ENCODE results near the gene BTBD16.

DNA sequence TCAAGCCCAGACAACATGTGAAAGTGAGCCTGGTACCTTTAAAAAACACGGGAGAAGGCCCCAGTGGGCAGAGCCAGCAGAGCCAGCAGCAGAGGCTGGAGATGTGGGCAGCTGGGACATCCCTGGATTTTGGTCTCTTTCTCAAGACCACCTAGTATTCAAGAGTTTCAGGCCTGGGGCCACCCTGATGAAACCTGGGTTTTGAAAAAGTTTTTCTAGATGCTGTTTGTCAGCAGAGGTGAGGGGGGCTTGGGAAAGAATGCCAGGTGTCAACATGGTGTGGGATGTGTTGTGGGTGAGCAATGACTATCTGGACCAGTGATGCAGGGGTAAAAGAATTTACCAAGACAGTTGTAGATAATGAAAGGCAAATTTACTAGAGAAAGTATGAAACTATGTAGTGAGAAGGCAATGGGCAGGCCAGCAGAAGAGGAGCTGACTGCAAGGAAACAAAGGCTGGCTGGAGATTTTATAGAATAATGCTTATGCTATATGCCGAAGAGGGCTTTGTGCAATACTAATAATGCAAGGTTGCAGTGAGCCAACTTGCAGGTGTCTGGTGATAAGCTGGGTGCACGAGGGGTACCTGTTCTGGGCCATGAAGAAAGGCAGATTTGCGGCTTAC is 75.3 kb downstream of the BTBD16 start:
- TF ChIP-seq CTCF (IDR thresholded peaks at IDR 0.05) (no peak), EP300 (IDR thresholded peaks at IDR 0.05) (no peak), POLR2AphosphoS5 (IDR thresholded peaks at IDR 0.05) (no peak)
